BE2C (cell line): Measurements from ENCODE around the gene TRAFD1.
A peak's percentile ranks its signal among the peaks of the same experiment; 100 is the strongest.

Source experiments
- DNase-seq: peaks from one replicate; pipeline ENCODE4 v3.0.0-alpha.2; 2020
- H3K27me3 ChIP-seq: fragments of 250-450 bp; sonication (Bioruptor Pico); 2 replicates; pipeline ENCODE4 v1.5.1; 2020; ENCODE audit warnings: mild to moderate bottlenecking
- H3K36me3 ChIP-seq: fragments of 250-450 bp; sonication (Bioruptor Pico); 2 replicates; pipeline ENCODE4 v1.5.1; 2020; ENCODE audit warnings: mild to moderate bottlenecking
- H3K4me1 ChIP-seq: fragments of 250-450 bp; sonication (Bioruptor Pico); 2 replicates; pipeline ENCODE4 v1.5.1; 2020
- H3K4me3 ChIP-seq: 2 replicates; pipeline ENCODE4 v1.5.1; 2011; ENCODE audit warnings: low read depth, low read length
- H3K9me3 ChIP-seq: fragments of 250-450 bp; sonication (Bioruptor Pico); 2 replicates; pipeline ENCODE4 v1.5.1; 2020
- TF ChIP-seq, protein P1 (sequence below): IDR thresholded peaks from 2 replicates; pipeline ENCODE4 v1.5.1; 2012; ENCODE audit warnings: mild to moderate bottlenecking, low read depth, low read length

The TRAFD1 gene

DNA sequence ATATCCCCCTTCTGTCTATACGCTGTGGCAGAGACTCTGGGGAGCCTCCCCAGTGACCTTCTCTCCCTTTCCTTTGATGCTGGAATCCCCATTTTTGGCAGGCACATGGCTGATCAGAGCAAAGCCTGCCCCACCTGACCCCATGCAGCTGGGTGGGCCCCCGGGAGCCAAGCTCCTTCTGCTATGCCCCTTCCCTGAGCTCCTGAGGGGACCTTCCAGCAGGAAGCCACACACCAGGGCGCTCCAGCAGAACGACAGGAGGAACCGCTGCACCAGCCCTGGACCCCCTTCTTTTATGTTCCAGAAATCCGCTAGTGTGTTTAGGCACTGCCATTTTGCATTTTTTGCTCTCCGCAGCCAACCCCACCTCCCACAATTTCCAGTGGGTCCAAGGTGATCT, 44.6 kb downstream of the TRAFD1 start:
- TF ChIP-seq, protein P1, sequence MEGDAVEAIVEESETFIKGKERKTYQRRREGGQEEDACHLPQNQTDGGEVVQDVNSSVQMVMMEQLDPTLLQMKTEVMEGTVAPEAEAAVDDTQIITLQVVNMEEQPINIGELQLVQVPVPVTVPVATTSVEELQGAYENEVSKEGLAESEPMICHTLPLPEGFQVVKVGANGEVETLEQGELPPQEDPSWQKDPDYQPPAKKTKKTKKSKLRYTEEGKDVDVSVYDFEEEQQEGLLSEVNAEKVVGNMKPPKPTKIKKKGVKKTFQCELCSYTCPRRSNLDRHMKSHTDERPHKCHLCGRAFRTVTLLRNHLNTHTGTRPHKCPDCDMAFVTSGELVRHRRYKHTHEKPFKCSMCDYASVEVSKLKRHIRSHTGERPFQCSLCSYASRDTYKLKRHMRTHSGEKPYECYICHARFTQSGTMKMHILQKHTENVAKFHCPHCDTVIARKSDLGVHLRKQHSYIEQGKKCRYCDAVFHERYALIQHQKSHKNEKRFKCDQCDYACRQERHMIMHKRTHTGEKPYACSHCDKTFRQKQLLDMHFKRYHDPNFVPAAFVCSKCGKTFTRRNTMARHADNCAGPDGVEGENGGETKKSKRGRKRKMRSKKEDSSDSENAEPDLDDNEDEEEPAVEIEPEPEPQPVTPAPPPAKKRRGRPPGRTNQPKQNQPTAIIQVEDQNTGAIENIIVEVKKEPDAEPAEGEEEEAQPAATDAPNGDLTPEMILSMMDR: no peak
- Histone ChIP-seq H3K27me3 (no peaks in the 10 kb centered on the region), H3K9me3 (no peaks in the 10 kb centered on the region), H3K36me3 (peaks cover 22% of the 10 kb centered on the region), H3K4me1 (no peaks in the 10 kb centered on the region), H3K4me3 (no peak overlapping the region)
- DNase-seq: no peak

DNA sequence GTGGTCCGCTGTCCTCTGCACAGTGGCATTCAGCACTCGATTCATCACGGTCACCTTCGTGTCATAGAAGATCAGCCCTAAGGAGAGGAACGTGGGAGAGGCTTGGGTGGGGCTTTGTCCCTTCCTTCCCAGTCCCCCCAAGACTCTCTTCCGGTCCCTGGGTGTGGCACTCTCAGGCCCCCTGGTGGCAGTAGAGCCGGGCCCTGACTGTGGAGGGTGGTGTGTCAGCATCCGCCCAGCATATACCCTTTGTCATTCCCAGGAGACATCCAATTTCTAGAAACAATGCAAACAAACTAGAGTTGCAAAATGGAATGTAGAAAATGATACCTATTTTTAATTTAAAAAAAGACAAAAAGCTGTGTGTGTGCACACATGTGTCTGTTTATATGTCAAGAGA, 45.0 kb downstream of the TRAFD1 start:
- Histone ChIP-seq H3K27me3 (no peaks in the 10 kb centered on the region), H3K4me1 (no peaks in the 10 kb centered on the region), H3K36me3 (peaks cover 26% of the 10 kb centered on the region), H3K4me3 (no peak overlapping the region), H3K9me3 (no peaks in the 10 kb centered on the region)
- TF ChIP-seq, protein P1: peak; percentile 61
- DNase-seq: peak; percentile 51

DNA sequence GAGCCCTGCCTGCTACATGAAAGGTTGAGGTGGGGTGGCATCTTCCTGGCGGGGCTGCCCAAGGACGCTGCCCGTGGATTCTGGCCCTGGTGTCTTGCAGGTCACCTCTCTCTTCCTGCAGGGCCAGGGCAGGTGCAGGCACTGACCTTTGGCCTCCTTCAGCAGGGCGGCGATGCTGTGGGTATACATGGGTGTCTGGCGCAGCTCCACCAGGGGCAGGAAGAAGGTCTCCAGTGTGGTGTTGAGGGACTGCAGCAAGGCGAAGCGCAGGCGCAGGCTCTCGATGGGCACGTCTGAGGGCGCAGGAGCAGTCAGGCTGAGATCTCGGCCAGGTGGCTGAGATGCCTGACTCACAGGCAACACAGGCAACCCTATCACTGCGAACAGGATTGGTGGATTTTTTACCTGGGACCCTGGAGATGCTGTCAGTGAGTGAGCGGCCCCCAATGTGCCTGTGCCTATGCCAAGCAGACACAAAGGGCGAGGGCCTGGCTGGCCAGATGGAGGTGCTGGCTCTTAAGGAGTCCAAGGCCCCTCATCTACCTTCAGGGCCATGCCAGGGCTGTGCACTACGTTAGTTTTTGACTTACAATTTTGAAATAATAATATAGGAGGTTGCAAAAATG, 45.7 kb downstream of the TRAFD1 start:
- Histone ChIP-seq H3K4me3 (no peak overlapping the region), H3K27me3 (no peaks in the 10 kb centered on the region), H3K9me3 (no peaks in the 10 kb centered on the region), H3K4me1 (no peaks in the 10 kb centered on the region), H3K36me3 (peaks cover 32% of the 10 kb centered on the region)
- TF ChIP-seq, protein P1: no peak
- DNase-seq: no peak

DNA sequence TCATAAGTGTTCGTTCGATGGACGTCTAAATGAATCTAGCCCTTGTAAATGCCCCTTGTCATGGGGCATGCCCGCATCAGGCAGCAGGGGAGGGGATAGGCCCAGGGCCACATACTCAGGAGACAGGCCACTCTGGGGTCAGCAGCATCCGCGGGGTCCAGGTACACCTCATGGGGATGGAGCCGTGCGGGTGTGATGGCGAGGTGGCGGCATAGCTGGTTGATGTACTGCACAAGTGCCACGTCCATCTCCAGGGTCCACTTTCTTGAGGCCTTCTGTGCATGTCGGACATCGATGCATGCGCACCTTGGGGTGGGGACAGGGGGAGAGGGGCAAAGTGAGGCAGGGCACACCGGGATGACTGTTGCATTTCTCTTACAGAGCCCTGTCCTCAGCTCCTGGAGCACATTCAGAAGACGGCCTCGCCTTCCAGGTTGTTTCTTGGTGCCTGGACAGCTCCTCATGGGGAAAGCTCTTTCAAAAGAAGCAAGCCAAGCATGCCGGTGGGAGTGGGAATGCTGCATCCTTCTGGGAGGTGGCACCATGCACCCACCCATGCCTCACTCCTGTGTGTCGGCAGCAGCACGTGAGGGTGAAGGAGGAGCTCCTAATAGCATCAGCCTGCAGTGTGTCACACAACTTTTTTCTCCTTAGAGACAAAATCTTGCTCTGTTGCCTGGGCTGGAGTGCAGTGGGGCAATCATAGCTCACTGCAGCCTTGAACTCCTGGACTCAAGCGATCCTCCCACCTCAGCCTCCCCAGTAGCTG, 47.4 kb downstream of the TRAFD1 start:
- Histone ChIP-seq H3K36me3 (peaks cover 39% of the 10 kb centered on the region), H3K4me3 (no peak overlapping the region), H3K4me1 (no peaks in the 10 kb centered on the region), H3K9me3 (no peaks in the 10 kb centered on the region), H3K27me3 (no peaks in the 10 kb centered on the region)
- no peak for DNase-seq
- TF ChIP-seq, protein P1: no peak

DNA sequence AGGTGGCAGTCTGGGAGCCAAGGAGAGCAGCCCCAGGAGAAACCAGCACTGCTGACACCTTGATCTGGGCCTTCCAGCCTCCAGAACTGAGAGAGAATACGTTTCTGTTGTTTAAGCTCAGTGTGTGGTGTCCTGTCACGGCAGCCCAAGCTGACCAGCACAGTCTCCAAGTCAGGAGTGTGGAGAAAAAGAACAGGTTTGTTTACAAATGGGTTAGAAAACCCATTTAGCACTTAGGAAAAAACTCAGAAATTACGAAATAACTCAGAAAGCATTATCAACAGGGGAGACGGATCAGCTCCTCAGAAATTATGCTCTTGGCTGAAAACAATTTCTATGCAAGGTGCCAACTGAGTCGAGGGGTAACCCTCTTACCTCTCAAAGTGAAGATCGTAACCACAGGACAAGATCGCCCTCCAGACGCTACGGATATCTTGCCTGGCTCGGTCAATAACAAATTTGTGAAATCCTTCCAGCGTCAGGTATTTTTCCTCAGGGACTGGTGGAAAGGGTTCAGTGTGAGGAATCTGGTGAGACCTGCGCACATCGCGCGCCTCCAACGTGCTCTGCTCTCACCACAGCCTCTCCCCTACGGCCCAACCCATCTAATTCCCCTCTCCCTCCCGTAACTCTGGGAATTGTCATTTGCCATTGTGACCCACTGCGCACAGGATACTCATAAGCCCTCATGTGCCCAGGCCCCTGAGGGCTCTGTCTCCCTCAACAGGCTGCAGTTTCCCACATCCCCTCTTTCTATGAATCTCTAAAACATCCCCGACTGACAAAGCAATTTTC, 50.2 kb downstream of the TRAFD1 start:
- no peaks in the 10 kb centered on the region for H3K27me3 ChIP-seq
- TF ChIP-seq, protein P1: no peak
- H3K4me3 ChIP-seq: no peak overlapping the region
- no peaks in the 10 kb centered on the region for H3K4me1 ChIP-seq
- no peaks in the 10 kb centered on the region for H3K9me3 ChIP-seq
- DNase-seq: no peak
- H3K36me3 ChIP-seq: peaks cover 49% of the 10 kb centered on the region
